Inflammatory macrophage treated with lipopolysaccharide for 4 hours (primary cell): Measurements from ENCODE around the gene CDH4.

Source experiments
- DNase-seq: peaks from one replicate; pipeline ENCODE4 v3.0.0-alpha.2; 2020

The CDH4 gene

GRCh38 chr20:61596687-61597330 is 344.7 kb downstream of the CDH4 start:
- no peak for DNase-seq

- DNase-seq = no peak
Measured at GRCh38 chr20:61597996-61598395, 345.9 kb downstream of the CDH4 start.

- DNase-seq = no peak
Measured at GRCh38 chr20:61598586-61598985, 346.5 kb downstream of the CDH4 start.

- no peak for DNase-seq
Measured at GRCh38 chr20:61599061-61599531, 347.0 kb downstream of the CDH4 start.

GRCh38 chr20:61599541-61599992 is 347.5 kb downstream of the CDH4 start:
- DNase-seq = no peak

- DNase-seq = no peak
Measured at GRCh38 chr20:61600016-61600415, 348.0 kb downstream of the CDH4 start.

- no peak for DNase-seq
Measured at GRCh38 chr20:61601361-61601760, 349.3 kb downstream of the CDH4 start.

GRCh38 chr20:61601853-61602252 is 349.8 kb downstream of the CDH4 start:
- DNase-seq = no peak

- DNase-seq = no peak
Measured at GRCh38 chr20:61603715-61604114, 351.7 kb downstream of the CDH4 start.

- DNase-seq = no peak
Measured at GRCh38 chr20:61604549-61604948, 352.5 kb downstream of the CDH4 start.

- DNase-seq = no peak
Measured at GRCh38 chr20:61605283-61605682, 353.2 kb downstream of the CDH4 start.

- no peak for DNase-seq
Measured at GRCh38 chr20:61605862-61606557, 353.9 kb downstream of the CDH4 start.

GRCh38 chr20:61608275-61609085 is 356.4 kb downstream of the CDH4 start:
- DNase-seq = no peak

- no peak for DNase-seq
Measured at GRCh38 chr20:61609461-61609860, 357.4 kb downstream of the CDH4 start.

- DNase-seq = no peak
Measured at GRCh38 chr20:61611401-61612180, 359.5 kb downstream of the CDH4 start.

- DNase-seq = no peak
Measured at GRCh38 chr20:61613917-61614705, 362.1 kb downstream of the CDH4 start.

- DNase-seq = no peak
Measured at GRCh38 chr20:61614706-61615100, 362.6 kb downstream of the CDH4 start.

- no peak for DNase-seq
Measured at GRCh38 chr20:61615806-61616205, 363.7 kb downstream of the CDH4 start.

GRCh38 chr20:61619751-61620150 is 367.7 kb downstream of the CDH4 start:
- no peak for DNase-seq

- DNase-seq = no peak
Measured at GRCh38 chr20:61620174-61620573, 368.1 kb downstream of the CDH4 start.

GRCh38 chr20:61621035-61621730 is 369.1 kb downstream of the CDH4 start:
- no peak for DNase-seq
